ENCODE data around the gene USH1C. TPM values are rescaled to one million over a fixed set of nuclear protein-coding genes. Genes with fewer than 3 reads are reported as not detected.

Gene USH1C
- total RNA-seq, 3 donors from 2014 or later (not counting 1 experiment from before 2014, with no cell fraction given), result not detected

DNA sequence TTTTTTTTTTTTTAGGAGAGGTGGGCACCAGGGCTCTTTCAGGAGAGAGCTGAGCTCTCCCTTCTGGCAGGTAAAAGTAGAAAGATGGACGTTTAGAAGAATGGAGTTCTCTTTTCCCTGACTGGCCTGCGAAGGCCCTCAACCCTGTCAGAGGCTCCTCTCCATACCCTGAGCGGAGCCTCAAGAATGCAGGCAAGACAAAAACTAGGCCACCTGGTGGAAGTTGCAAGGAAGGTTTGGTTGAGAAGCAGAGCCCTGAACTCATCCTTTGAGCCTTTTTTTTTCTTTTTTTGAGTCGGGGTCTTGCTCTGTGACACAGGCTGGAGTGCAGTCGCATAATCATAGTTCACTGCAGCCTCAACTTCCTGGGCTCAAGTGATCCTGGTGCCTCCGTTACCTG lies 4.2 kb upstream of the USH1C start:
- H3K4me1 ChIP-seq (ENCODE audit: control insufficient read depth, insufficient read depth, low read length), result peaks cover 6% of the 10 kb centered on the region
- Mint-ChIP-seq H3K4me3 (no peak overlapping the region), H3K9me3 (no peaks in the 10 kb centered on the region), H3K27me3 (ENCODE audit: low read depth in 2 of 2) (peaks cover 29% of the 10 kb centered on the region in 2 donors), H3K4me1 (peaks cover 0 to 15% of the 10 kb centered on the region in 2 donors), H3K27ac (no peak overlapping the region), H3K36me3 (no peaks in the 10 kb centered on the region)
- DNase-seq (peak in 1 of 2 donors; percentile 14), ATAC-seq (no peak)
- H3K27me3 ChIP-seq (ENCODE audit: control insufficient read depth, insufficient read depth, low read length), result peaks cover 5% of the 10 kb centered on the region
- TF ChIP-seq, protein P1, sequence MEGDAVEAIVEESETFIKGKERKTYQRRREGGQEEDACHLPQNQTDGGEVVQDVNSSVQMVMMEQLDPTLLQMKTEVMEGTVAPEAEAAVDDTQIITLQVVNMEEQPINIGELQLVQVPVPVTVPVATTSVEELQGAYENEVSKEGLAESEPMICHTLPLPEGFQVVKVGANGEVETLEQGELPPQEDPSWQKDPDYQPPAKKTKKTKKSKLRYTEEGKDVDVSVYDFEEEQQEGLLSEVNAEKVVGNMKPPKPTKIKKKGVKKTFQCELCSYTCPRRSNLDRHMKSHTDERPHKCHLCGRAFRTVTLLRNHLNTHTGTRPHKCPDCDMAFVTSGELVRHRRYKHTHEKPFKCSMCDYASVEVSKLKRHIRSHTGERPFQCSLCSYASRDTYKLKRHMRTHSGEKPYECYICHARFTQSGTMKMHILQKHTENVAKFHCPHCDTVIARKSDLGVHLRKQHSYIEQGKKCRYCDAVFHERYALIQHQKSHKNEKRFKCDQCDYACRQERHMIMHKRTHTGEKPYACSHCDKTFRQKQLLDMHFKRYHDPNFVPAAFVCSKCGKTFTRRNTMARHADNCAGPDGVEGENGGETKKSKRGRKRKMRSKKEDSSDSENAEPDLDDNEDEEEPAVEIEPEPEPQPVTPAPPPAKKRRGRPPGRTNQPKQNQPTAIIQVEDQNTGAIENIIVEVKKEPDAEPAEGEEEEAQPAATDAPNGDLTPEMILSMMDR (IDR thresholded peaks at IDR 0.05), result no peak
- intact Hi-C loops (cut with micrococcal nuclease), result no loop called here
- H3K27ac ChIP-seq (ENCODE audit: low read length), result no peak overlapping the region
- 84% methylated on average over 5 of the region's 6 CpGs for WGBS (ENCODE audit: insufficient coverage)
- H3K36me3 ChIP-seq (ENCODE audit: control insufficient read depth, insufficient read depth, low read length), result no peaks in the 10 kb centered on the region
- H3K4me3 ChIP-seq (ENCODE audit: low read length), result no peak overlapping the region
- no peaks in the 10 kb centered on the region for H3K9me3 ChIP-seq (ENCODE audit: control insufficient read depth, insufficient read depth, low read length)

DNA sequence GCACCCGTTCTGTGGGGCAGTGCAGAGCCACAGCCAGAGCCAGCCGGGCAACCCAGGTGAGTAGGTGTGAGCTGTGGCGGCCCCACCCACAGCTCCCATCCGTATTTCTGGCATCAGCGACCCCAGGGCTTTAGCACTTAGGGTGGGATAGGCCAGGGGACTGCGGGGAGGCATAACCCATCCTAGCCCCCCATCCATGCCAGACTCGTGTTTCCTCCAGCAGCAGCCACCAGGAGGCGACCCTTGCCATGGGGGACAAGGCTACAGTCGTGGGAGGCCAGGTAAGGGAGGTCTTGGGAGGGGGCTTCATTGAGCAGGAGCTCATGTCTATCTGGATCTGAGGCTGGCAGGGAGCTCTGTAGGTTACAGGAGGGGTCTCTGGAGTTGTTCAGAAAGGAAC lies 3.7 kb upstream of the USH1C start:
- ATAC-seq (no peak), DNase-seq (no peak)
- H3K27ac ChIP-seq (ENCODE audit: low read length), result no peak overlapping the region
- TF ChIP-seq, protein P1 (IDR thresholded peaks at IDR 0.05), result no peak
- H3K9me3 ChIP-seq (ENCODE audit: control insufficient read depth, insufficient read depth, low read length), result no peaks in the 10 kb centered on the region
- peaks cover 5% of the 10 kb centered on the region for H3K27me3 ChIP-seq (ENCODE audit: control insufficient read depth, insufficient read depth, low read length)
- H3K36me3 ChIP-seq (ENCODE audit: control insufficient read depth, insufficient read depth, low read length), result no peaks in the 10 kb centered on the region
- no peak overlapping the region for H3K4me3 ChIP-seq (ENCODE audit: low read length)
- Mint-ChIP-seq H3K4me3 (no peak overlapping the region), H3K27ac (no peak overlapping the region), H3K27me3 (ENCODE audit: low read depth in 2 of 2) (peaks cover 29 to 30% of the 10 kb centered on the region in 2 donors), H3K4me1 (peaks cover 0 to 15% of the 10 kb centered on the region in 2 donors), H3K9me3 (no peaks in the 10 kb centered on the region), H3K36me3 (no peaks in the 10 kb centered on the region)
- peaks cover 6% of the 10 kb centered on the region for H3K4me1 ChIP-seq (ENCODE audit: control insufficient read depth, insufficient read depth, low read length)
- intact Hi-C loops (cut with micrococcal nuclease), result no loop called here
- WGBS (ENCODE audit: insufficient coverage), result 57% methylated on average over 9 of the region's 9 CpGs

DNA sequence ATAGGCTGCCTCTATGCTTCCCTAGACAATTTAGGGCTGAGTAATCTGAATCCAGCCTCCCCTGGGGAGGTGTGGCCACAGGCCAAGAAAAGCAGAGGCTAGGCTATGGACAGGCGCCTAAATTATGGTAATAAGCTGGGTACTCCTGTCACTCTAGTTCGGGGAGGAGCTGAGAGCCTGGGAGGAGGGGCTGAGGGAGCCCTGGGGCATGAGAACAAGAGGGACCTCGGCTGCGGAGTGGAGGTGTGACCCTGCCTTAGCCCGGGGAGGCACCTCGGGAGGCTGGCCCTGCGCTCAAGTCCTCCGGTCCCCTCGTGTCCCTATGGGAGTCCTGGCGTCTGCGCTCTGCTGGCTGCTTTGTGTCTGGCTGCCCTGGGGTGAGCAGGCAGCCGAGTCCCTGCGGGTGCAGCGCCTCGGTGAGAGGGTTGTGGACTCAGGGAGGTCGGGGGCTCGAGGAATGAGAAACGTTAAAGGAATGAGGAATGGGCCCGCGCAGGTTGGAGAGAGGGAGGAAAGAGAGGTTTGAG lies 2.9 kb upstream of the USH1C start, which contains the start of gene OTOG:
OTOG (plus strand) TSS at position 209 of the 527 bp plus-strand sequence; CDS start at position 323, 114 bp downstream.
- peaks cover 5% of the 10 kb centered on the region for H3K27me3 ChIP-seq (ENCODE audit: control insufficient read depth, insufficient read depth, low read length)
- TF ChIP-seq, protein P1 (IDR thresholded peaks at IDR 0.05), result no peak
- no peak within 1 kb of the TSS for H3K27ac Mint-ChIP-seq
- H3K4me3 Mint-ChIP-seq, result no peak within 1 kb of the TSS
- DNase-seq (no peak), ATAC-seq (peak in 1 of 3 donors; percentile 26)
- no peaks in the 10 kb centered on the region for H3K36me3 Mint-ChIP-seq
- H3K27me3 Mint-ChIP-seq (ENCODE audit: low read depth in 2 of 2), result peaks cover 35 to 38% of the 10 kb centered on the region in 2 donors
- H3K4me1 ChIP-seq (ENCODE audit: control insufficient read depth, insufficient read depth, low read length), result peaks cover 6% of the 10 kb centered on the region
- intact Hi-C loops (cut with micrococcal nuclease), result no loop called here
- H3K9me3 Mint-ChIP-seq, result no peaks in the 10 kb centered on the region
- H3K4me3 ChIP-seq (ENCODE audit: low read length), result no peak within 1 kb of the TSS
- 21% methylated on average over 20 of the region's 20 CpGs for WGBS (ENCODE audit: insufficient coverage)
- H3K27ac ChIP-seq (ENCODE audit: low read length), result no peak within 1 kb of the TSS
- no peaks in the 10 kb centered on the region for H3K9me3 ChIP-seq (ENCODE audit: control insufficient read depth, insufficient read depth, low read length)
- peaks cover 0 to 15% of the 10 kb centered on the region in 2 donors for H3K4me1 Mint-ChIP-seq
- H3K36me3 ChIP-seq (ENCODE audit: control insufficient read depth, insufficient read depth, low read length), result no peaks in the 10 kb centered on the region

DNA sequence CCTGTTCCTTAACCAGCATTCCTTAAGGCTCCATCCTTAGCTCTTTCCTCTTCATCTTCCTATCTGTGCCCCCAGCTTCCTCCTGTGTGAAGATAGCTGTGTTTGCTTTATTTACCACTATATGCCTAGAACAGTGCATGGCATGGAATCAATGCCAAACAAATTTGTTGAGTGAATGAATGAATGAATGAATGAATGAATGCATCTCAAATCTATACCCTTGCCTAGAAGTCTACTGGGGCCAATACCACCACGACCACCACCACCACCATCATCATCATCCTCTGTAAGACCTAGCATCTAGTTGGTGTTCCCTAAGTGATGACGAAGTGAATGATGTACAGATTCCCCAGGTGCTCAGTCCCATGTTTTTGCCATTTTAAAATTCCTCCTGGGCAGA lies 2.0 kb upstream of the USH1C start:
- H3K4me1 Mint-ChIP-seq, result peaks cover 0 to 12% of the 10 kb centered on the region in 2 donors
- Histone ChIP-seq H3K9me3 (ENCODE audit: control insufficient read depth, insufficient read depth, low read length) (no peaks in the 10 kb centered on the region), H3K4me3 (ENCODE audit: low read length) (no peak overlapping the region), H3K27me3 (ENCODE audit: control insufficient read depth, insufficient read depth, low read length) (peaks cover 5% of the 10 kb centered on the region), H3K4me1 (ENCODE audit: control insufficient read depth, insufficient read depth, low read length) (peaks cover 6% of the 10 kb centered on the region), H3K27ac (ENCODE audit: low read length) (no peak overlapping the region), H3K36me3 (ENCODE audit: control insufficient read depth, insufficient read depth, low read length) (no peaks in the 10 kb centered on the region)
- intact Hi-C loops (cut with micrococcal nuclease), result no loop called here
- TF ChIP-seq, protein P1 (IDR thresholded peaks at IDR 0.05), result no peak
- ATAC-seq (no peak), DNase-seq (no peak)
- no peaks in the 10 kb centered on the region for H3K36me3 Mint-ChIP-seq
- H3K27me3 Mint-ChIP-seq (ENCODE audit: low read depth in 2 of 2), result peaks cover 35 to 40% of the 10 kb centered on the region in 2 donors
- no peak overlapping the region for H3K27ac Mint-ChIP-seq
- 80% methylated on average over 2 of the region's 2 CpGs for WGBS (ENCODE audit: insufficient coverage)
- H3K4me3 Mint-ChIP-seq, result no peak overlapping the region
- no peaks in the 10 kb centered on the region for H3K9me3 Mint-ChIP-seq

Data from natural killer cell (primary cell).